Astrocyte (in vitro differentiated cells and primary cell): ENCODE measurements around the gene SIPA1.

ENCODE experiments used
- EZH2 ChIP-seq: IDR thresholded peaks from 2 replicates; pipeline ENCODE4 v1.6.1; 2012; ENCODE audit warnings: mild to moderate bottlenecking, low read length, inconsistent platforms; ENCODE audit not compliant: insufficient read depth
- TF ChIP-seq, protein P1 (sequence below): IDR thresholded peaks from 2 replicates; pipeline ENCODE4 v1.5.1; 2011; ENCODE audit warnings: low read depth, mild to moderate bottlenecking, inconsistent platforms, low read length, moderate library complexity; ENCODE audit not compliant: insufficient read depth

DNA sequence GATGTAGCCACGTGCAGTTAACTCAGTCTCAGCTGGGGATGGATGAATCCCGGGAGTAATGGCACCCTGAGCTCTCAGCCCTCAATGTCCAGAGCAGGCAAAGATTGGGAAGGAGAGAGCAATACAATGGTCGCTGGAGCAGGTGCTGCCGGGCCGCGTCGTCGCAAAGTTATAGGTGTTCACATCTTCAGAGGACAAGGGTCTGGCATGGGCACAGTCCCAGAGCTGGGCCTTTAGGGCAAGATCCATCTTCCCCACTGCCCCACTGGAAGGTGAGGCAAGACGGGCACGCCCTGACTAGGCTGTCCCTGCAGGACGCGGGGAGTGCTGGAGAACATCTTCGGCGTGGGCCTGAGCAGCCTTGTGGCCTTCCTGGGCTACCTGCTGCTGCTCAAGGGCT is 14.7 kb upstream of the SIPA1 start:
- TF ChIP-seq, protein P1, sequence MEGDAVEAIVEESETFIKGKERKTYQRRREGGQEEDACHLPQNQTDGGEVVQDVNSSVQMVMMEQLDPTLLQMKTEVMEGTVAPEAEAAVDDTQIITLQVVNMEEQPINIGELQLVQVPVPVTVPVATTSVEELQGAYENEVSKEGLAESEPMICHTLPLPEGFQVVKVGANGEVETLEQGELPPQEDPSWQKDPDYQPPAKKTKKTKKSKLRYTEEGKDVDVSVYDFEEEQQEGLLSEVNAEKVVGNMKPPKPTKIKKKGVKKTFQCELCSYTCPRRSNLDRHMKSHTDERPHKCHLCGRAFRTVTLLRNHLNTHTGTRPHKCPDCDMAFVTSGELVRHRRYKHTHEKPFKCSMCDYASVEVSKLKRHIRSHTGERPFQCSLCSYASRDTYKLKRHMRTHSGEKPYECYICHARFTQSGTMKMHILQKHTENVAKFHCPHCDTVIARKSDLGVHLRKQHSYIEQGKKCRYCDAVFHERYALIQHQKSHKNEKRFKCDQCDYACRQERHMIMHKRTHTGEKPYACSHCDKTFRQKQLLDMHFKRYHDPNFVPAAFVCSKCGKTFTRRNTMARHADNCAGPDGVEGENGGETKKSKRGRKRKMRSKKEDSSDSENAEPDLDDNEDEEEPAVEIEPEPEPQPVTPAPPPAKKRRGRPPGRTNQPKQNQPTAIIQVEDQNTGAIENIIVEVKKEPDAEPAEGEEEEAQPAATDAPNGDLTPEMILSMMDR, result no peak
- no peak for TF ChIP-seq EZH2
